ENCODE data around the gene POLE. TPM values are rescaled to one million over a fixed set of nuclear protein-coding genes. Genes with fewer than 3 reads are reported as not detected.

Gene POLE, protein sequence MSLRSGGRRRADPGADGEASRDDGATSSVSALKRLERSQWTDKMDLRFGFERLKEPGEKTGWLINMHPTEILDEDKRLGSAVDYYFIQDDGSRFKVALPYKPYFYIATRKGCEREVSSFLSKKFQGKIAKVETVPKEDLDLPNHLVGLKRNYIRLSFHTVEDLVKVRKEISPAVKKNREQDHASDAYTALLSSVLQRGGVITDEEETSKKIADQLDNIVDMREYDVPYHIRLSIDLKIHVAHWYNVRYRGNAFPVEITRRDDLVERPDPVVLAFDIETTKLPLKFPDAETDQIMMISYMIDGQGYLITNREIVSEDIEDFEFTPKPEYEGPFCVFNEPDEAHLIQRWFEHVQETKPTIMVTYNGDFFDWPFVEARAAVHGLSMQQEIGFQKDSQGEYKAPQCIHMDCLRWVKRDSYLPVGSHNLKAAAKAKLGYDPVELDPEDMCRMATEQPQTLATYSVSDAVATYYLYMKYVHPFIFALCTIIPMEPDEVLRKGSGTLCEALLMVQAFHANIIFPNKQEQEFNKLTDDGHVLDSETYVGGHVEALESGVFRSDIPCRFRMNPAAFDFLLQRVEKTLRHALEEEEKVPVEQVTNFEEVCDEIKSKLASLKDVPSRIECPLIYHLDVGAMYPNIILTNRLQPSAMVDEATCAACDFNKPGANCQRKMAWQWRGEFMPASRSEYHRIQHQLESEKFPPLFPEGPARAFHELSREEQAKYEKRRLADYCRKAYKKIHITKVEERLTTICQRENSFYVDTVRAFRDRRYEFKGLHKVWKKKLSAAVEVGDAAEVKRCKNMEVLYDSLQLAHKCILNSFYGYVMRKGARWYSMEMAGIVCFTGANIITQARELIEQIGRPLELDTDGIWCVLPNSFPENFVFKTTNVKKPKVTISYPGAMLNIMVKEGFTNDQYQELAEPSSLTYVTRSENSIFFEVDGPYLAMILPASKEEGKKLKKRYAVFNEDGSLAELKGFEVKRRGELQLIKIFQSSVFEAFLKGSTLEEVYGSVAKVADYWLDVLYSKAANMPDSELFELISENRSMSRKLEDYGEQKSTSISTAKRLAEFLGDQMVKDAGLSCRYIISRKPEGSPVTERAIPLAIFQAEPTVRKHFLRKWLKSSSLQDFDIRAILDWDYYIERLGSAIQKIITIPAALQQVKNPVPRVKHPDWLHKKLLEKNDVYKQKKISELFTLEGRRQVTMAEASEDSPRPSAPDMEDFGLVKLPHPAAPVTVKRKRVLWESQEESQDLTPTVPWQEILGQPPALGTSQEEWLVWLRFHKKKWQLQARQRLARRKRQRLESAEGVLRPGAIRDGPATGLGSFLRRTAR (N-terminal part only)
- total RNA-seq (22.2 TPM), polyA plus RNA-seq (19.3 TPM)
- long read RNA-seq, donor 1, partial matches to known transcripts = 0 of 1 reads
- long read RNA-seq, donor 1, other reads (novel, unspliced or antisense) = 0 of 1 reads
- long read RNA-seq, donor 2 = 0 reads
- long read RNA-seq, donor 3, partial matches to known transcripts = 32 of 109 reads
- long read RNA-seq, donor 3, other reads (novel, unspliced or antisense) = 74 of 109 reads
- long read RNA-seq, donor 4, partial matches to known transcripts = 0 of 1 reads
- long read RNA-seq, donor 4, other reads (novel, unspliced or antisense) = 0 of 1 reads
- long read RNA-seq, donor 5, partial matches to known transcripts = 0 of 2 reads
- long read RNA-seq, donor 5, other reads (novel, unspliced or antisense) = 0 of 2 reads
- long read RNA-seq, donor 6, partial matches to known transcripts = 0 of 1 reads
- long read RNA-seq, donor 6, other reads (novel, unspliced or antisense) = 0 of 1 reads
- long read RNA-seq, donor 7, partial matches to known transcripts = 0 of 1 reads
- long read RNA-seq, donor 7, other reads (novel, unspliced or antisense) = 0 of 1 reads
- long read RNA-seq, donor 8 = 0 reads
- long read RNA-seq, donor 9, full-length matches to known transcripts = 2 of 2 reads
- long read RNA-seq, donor 9, partial matches to known transcripts = 0 of 2 reads
- long read RNA-seq, donor 9, other reads (novel, unspliced or antisense) = 0 of 2 reads
- long read RNA-seq, donor 10, partial matches to known transcripts = 23 of 27 reads
- long read RNA-seq, donor 10, other reads (novel, unspliced or antisense) = 0 of 27 reads

DNA sequence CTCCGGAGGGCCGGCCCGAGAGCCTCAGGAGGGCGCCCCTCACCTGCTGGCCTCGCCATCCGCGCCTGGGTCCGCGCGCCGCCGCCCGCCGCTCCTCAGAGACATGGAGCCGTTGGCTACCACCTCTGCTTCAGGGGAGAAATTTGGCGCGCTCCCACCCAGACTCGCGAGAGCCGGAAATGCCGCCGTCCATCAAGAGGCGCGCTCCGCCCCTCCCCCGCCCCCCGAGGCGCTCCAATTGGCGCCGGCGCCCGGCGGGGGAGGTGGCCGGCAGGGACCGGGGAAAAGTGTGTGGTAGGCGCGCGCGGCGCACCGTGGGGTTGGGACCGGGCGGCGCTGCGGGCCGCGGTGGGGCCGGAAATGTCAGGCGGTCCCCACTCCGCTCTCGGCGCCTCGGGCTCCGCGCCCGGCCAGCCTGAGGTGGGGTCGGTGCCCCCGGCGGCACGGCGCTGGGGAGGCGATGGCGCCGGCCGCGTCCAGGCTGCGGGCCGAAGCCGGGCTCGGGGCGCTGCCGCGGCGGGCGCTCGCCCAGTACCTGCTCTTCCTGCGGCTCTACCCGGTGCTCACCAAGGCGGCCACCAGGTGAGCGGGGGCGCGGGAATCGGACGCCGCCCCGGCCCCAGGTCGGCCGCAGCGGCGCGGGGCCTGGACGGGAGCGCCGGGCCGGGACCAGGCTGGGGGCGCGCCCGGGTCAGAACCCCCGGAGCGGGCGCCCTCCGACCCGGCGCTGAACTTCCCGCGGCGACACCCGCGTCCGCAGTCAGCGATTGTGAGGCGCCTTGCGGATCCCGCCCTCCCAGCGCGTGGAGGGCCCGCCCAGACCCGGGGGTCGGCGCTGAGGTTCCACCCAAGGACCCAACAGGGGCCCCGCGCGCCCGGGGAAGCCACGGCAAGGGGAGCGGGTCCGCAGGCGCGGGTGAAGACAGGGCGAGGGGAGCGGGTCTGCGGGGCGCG, at the start of gene POLE, which contains the start of gene PXMP2:
Gene POLE, minus strand, starts transcription at position 132 of the 954 bp plus-strand sequence. Its CDS starts 27 bp downstream, at position 105.
Gene PXMP2, plus strand, starts transcription at position 377 of the 954 bp plus-strand sequence. Its CDS starts 84 bp downstream, at position 461.
- Histone ChIP-seq H3K27me3 (ENCODE audit: control insufficient read depth in 2 of 2, insufficient read depth in 1 of 2, low read length in 1 of 2) (no peaks in the 10 kb centered on the region), H3K9me3 (ENCODE audit: control insufficient read depth in 2 of 2, insufficient read depth in 1 of 2, low read length in 1 of 2) (no peaks in the 10 kb centered on the region), H3K4me1 (ENCODE audit: control insufficient read depth in 2 of 2, insufficient read depth in 2 of 2, low read length in 2 of 2) (peaks cover 0 to 9% of the 10 kb centered on the region in 2 donors), H3K4me3 (ENCODE audit: low read length in 2 of 2) (peak within 1 kb of the TSS; percentile 52 to 90), H3K36me3 (ENCODE audit: control insufficient read depth in 2 of 2, insufficient read depth in 2 of 2, low read length in 1 of 2) (peaks cover 2 to 17% of the 10 kb centered on the region in 2 donors), H3K27ac (ENCODE audit: low read depth in 1 of 2, low read length in 1 of 2) (peak within 1 kb of the TSS in 1 of 2 donors; percentile 60)
- peak; percentile 75 to 98 (median 95) for DNase-seq (ENCODE audit: low read depth in 6 of 9, low spot score in 9 of 9)
- under 1% methylated on average over 134 of the region's 134 CpGs for WGBS

DNA sequence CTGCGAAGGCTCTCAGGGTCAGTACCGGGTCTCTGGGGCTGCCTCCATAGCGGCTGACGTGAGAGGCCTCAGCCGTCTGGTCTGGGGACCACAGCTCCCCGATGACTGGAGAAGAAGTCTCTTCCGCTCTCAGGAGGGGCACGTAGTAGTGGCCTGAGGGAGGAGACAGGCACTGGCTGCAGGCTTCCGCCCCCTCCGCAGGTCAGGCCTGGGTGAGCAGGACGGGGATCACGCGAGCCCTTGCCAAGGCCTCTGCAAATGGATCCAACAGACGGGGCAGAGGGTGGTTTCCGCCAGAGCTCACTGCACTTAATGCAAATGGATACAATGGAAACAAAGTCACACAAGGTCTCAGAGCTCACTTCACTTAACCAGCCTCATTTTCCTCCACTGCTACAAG, 49.8 kb upstream of the POLE start:
- no peak for DNase-seq (ENCODE audit: low read depth in 6 of 9, low spot score in 9 of 9)
- WGBS = over 99% methylated on average over 15 of the region's 15 CpGs
- H3K27ac ChIP-seq (ENCODE audit: low read depth in 1 of 2, low read length in 1 of 2) = no peak overlapping the region

DNA sequence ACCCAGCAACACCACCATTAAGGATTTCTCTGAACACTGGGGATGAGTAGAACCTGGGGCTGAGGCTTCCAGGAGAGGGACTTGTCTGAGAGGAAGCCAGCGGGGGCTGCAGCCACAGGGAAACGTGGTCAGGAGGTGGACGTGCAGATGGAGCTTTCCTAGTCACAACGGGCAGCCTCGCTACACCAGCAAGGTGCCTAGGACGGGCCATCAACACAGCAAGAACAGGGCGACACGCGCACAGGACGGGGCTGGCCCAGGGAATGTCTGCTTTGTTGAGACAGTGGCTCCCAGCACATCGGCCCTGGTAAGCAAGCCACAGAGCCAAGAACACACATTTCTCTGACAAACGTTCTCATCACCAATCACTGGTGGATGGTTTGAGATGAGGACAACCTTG, 49.2 kb upstream of the POLE start:
- no peak for DNase-seq (ENCODE audit: low read depth in 6 of 9, low spot score in 9 of 9)
- WGBS = 97% methylated on average over 12 of the region's 12 CpGs

More for the DNA sequence above, 49.8 kb upstream of the POLE start:
- Histone ChIP-seq H3K27me3 (ENCODE audit: control insufficient read depth in 2 of 2, insufficient read depth in 1 of 2, low read length in 1 of 2) (no peaks in the 10 kb centered on the region), H3K4me1 (ENCODE audit: control insufficient read depth in 2 of 2, insufficient read depth in 2 of 2, low read length in 2 of 2) (no peaks in the 10 kb centered on the region), H3K9me3 (ENCODE audit: control insufficient read depth in 2 of 2, insufficient read depth in 1 of 2, low read length in 1 of 2) (peaks cover 0 to under 1% of the 10 kb centered on the region in 2 donors), H3K36me3 (ENCODE audit: control insufficient read depth in 2 of 2, insufficient read depth in 2 of 2, low read length in 1 of 2) (peaks cover 86 to 92% of the 10 kb centered on the region in 2 donors), H3K4me3 (ENCODE audit: low read length in 2 of 2) (no peak overlapping the region)

DNA sequence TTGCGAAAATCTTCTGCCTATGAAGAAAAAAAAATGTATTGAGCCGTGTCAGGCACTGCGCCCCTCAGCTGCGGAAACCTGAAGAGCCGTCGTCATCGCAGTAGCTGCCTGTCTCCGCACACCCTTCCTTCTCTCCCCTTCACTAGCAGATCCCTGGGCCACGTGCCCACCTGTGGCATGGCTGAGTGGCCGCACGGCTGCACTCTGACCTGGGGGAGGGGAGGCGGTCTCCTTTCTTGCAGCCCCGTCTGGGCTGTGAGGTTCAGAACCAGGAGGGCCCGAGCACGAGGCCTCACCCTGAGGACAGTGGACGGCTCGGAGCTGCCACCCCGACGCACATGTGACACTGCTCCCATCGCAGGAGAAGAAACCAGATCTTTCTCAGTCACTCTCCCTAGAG, 48.4 kb upstream of the POLE start:
- no peak for DNase-seq (ENCODE audit: low read depth in 6 of 9, low spot score in 9 of 9)
- 98% methylated on average over 20 of the region's 20 CpGs for WGBS
- no peak overlapping the region for H3K4me3 ChIP-seq (ENCODE audit: low read length in 2 of 2)
- H3K36me3 ChIP-seq (ENCODE audit: control insufficient read depth in 2 of 2, insufficient read depth in 2 of 2, low read length in 1 of 2) = peaks cover 92 to 94% of the 10 kb centered on the region in 2 donors
- H3K9me3 ChIP-seq (ENCODE audit: control insufficient read depth in 2 of 2, insufficient read depth in 1 of 2, low read length in 1 of 2) = peaks cover 2 to 7% of the 10 kb centered on the region in 2 donors
- H3K27ac ChIP-seq (ENCODE audit: low read depth in 1 of 2, low read length in 1 of 2) = no peak overlapping the region
- H3K27me3 ChIP-seq (ENCODE audit: control insufficient read depth in 2 of 2, insufficient read depth in 1 of 2, low read length in 1 of 2) = no peaks in the 10 kb centered on the region
- H3K4me1 ChIP-seq (ENCODE audit: control insufficient read depth in 2 of 2, insufficient read depth in 2 of 2, low read length in 2 of 2) = no peaks in the 10 kb centered on the region

More for the DNA sequence above, 49.2 kb upstream of the POLE start:
- peaks cover 92% of the 10 kb centered on the region in 2 donors for H3K36me3 ChIP-seq (ENCODE audit: control insufficient read depth in 2 of 2, insufficient read depth in 2 of 2, low read length in 1 of 2)
- H3K4me1 ChIP-seq (ENCODE audit: control insufficient read depth in 2 of 2, insufficient read depth in 2 of 2, low read length in 2 of 2) = no peaks in the 10 kb centered on the region
- H3K4me3 ChIP-seq (ENCODE audit: low read length in 2 of 2) = no peak overlapping the region
- peaks cover 0 to 4% of the 10 kb centered on the region in 2 donors for H3K9me3 ChIP-seq (ENCODE audit: control insufficient read depth in 2 of 2, insufficient read depth in 1 of 2, low read length in 1 of 2)
- no peak overlapping the region for H3K27ac ChIP-seq (ENCODE audit: low read depth in 1 of 2, low read length in 1 of 2)
- H3K27me3 ChIP-seq (ENCODE audit: control insufficient read depth in 2 of 2, insufficient read depth in 1 of 2, low read length in 1 of 2) = no peaks in the 10 kb centered on the region

DNA sequence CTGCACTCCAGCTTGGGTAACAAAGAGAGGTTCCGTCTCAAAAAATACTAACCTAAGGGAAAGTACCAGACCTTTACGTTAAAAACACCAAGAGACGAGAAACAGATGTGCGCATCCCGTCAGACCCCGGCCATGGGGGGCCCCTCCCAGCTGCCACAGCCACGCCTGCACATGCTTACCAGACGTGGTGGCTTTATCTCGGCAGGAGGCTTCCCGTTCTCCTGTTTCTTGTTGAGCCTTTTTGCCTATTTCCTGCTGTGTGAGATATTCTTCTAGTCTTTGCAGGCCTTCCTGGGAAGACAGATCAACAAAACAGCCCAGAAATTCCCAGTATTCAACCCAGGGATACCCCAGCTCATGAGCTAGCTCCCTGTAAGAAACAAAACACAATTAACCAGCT, 47.1 kb upstream of the POLE start:
- no peaks in the 10 kb centered on the region for H3K27me3 ChIP-seq (ENCODE audit: control insufficient read depth in 2 of 2, insufficient read depth in 1 of 2, low read length in 1 of 2)
- no peak for DNase-seq (ENCODE audit: low read depth in 6 of 9, low spot score in 9 of 9)
- WGBS = 88% methylated on average over 10 of the region's 10 CpGs
- H3K36me3 ChIP-seq (ENCODE audit: control insufficient read depth in 2 of 2, insufficient read depth in 2 of 2, low read length in 1 of 2) = peaks cover 89 to 90% of the 10 kb centered on the region in 2 donors
- H3K4me1 ChIP-seq (ENCODE audit: control insufficient read depth in 2 of 2, insufficient read depth in 2 of 2, low read length in 2 of 2) = no peaks in the 10 kb centered on the region
- H3K27ac ChIP-seq (ENCODE audit: low read depth in 1 of 2, low read length in 1 of 2) = no peak overlapping the region
- H3K4me3 ChIP-seq (ENCODE audit: low read length in 2 of 2) = no peak overlapping the region
- peaks cover 4 to 12% of the 10 kb centered on the region in 2 donors for H3K9me3 ChIP-seq (ENCODE audit: control insufficient read depth in 2 of 2, insufficient read depth in 1 of 2, low read length in 1 of 2)

DNA sequence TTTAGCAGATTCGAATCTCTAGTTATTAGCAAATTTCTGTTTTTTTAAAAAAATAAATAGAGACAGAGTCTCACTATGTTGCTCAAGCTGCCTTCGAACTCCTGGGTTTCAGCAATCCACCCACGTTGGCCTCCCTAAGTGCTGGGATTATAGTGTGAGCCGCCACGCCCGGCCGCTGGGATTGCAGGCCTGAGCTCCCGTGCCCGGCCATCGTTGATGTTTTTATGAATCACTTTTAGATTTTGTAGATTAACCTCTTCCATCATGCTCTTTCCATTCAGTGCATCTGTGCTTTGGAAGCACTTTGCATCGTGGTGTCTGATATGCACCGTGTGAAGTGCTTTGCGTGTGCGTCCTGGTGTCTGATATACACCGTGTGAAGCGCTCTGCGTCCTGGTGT, 44.4 kb upstream of the POLE start:
- no peaks in the 10 kb centered on the region for H3K4me1 ChIP-seq (ENCODE audit: control insufficient read depth in 2 of 2, insufficient read depth in 2 of 2, low read length in 2 of 2)
- DNase-seq (ENCODE audit: low read depth in 6 of 9, low spot score in 9 of 9) = no peak
- H3K27me3 ChIP-seq (ENCODE audit: control insufficient read depth in 2 of 2, insufficient read depth in 1 of 2, low read length in 1 of 2) = no peaks in the 10 kb centered on the region
- WGBS = 98% methylated on average over 17 of the region's 17 CpGs
- H3K36me3 ChIP-seq (ENCODE audit: control insufficient read depth in 2 of 2, insufficient read depth in 2 of 2, low read length in 1 of 2) = peaks cover 89 to 94% of the 10 kb centered on the region in 2 donors
- peaks cover 4 to 12% of the 10 kb centered on the region in 2 donors for H3K9me3 ChIP-seq (ENCODE audit: control insufficient read depth in 2 of 2, insufficient read depth in 1 of 2, low read length in 1 of 2)
- H3K27ac ChIP-seq (ENCODE audit: low read depth in 1 of 2, low read length in 1 of 2) = no peak overlapping the region
- H3K4me3 ChIP-seq (ENCODE audit: low read length in 2 of 2) = no peak overlapping the region

DNA sequence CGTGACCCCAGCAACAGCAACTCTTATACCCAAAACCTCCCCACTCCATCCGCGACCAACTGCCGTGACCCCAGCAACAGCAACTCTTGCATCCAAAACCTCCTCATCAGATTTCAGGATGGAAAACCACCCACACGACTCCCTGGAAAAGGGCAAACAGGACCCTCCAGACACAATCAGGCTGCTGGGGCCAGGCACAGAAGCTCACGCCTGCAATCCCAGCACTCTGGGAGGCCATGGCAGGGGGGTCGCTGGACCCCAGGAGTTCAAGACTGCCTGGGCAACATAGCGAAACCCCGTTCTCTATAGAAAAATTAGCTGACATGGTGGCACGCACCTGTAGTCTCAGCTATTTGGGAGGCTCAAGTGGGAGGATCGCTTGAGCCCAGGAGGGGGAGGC, 43.2 kb upstream of the POLE start:
- Histone ChIP-seq H3K36me3 (ENCODE audit: control insufficient read depth in 2 of 2, insufficient read depth in 2 of 2, low read length in 1 of 2) (peaks cover 90% of the 10 kb centered on the region in 2 donors), H3K27ac (ENCODE audit: low read depth in 1 of 2, low read length in 1 of 2) (no peak overlapping the region), H3K4me3 (ENCODE audit: low read length in 2 of 2) (no peak overlapping the region), H3K4me1 (ENCODE audit: control insufficient read depth in 2 of 2, insufficient read depth in 2 of 2, low read length in 2 of 2) (no peaks in the 10 kb centered on the region), H3K9me3 (ENCODE audit: control insufficient read depth in 2 of 2, insufficient read depth in 1 of 2, low read length in 1 of 2) (peaks cover 4 to 12% of the 10 kb centered on the region in 2 donors), H3K27me3 (ENCODE audit: control insufficient read depth in 2 of 2, insufficient read depth in 1 of 2, low read length in 1 of 2) (no peaks in the 10 kb centered on the region)
- no peak for DNase-seq (ENCODE audit: low read depth in 6 of 9, low spot score in 9 of 9)
- WGBS = 98% methylated on average over 11 of the region's 11 CpGs
